NCI-H460 (cell line): ENCODE results near the gene SH2D5. TPM values are rescaled to one million over a fixed set of nuclear protein-coding genes. Genes with fewer than 3 reads are reported as not detected.
"Not testable (repeated sequence)": the region's sequence is repeated elsewhere in the genome, so short reads cannot be mapped to it uniquely, and the experiment has no call there.

Experiments used
- DNase-seq: peaks from one replicate; pipeline ENCODE4 v3.0.0-alpha.2; 2016; ENCODE audit warnings: low read depth; ENCODE audit errors: extremely low read depth
- total RNA-seq: library from RNA; depleted of rRNA; stranded (reverse); fragments of >200 nt; shearing (Covaris generic); gene quantifications from 2 replicates; pipeline ENCODE4 v1.2.3, GENCODE V29; 2014

SH2D5 gene
- total RNA-seq, 1 experiment from 2014 or later, result 0.87 TPM

GRCh38 chr1:20729155-20729931, 3.2 kb downstream of the SH2D5 start:
- no peak for DNase-seq

GRCh38 chr1:20728371-20729154, 3.9 kb downstream of the SH2D5 start:
- DNase-seq, result no peak

GRCh38 chr1:20727746-20728316, 4.7 kb downstream of the SH2D5 start:
- no peak for DNase-seq

GRCh38 chr1:20726932-20727745, 5.4 kb downstream of the SH2D5 start:
- DNase-seq, result no peak

GRCh38 chr1:20726118-20726911, 6.2 kb downstream of the SH2D5 start:
- DNase-seq, result no peak

- DNase-seq, result no peak
These were observed 7.0 kb downstream of the SH2D5 start for GRCh38 chr1:20725189-20726117.

- DNase-seq, result no peak
These were observed 7.9 kb downstream of the SH2D5 start for GRCh38 chr1:20724364-20725188.

GRCh38 chr1:20723537-20724363, 8.8 kb downstream of the SH2D5 start:
- DNase-seq, result no peak

- no peak for DNase-seq
These were observed 9.4 kb downstream of the SH2D5 start for GRCh38 chr1:20723159-20723536.

- DNase-seq, result no peak
These were observed 11.1 kb downstream of the SH2D5 start for GRCh38 chr1:20721117-20722061.

GRCh38 chr1:20720631-20721091, 11.8 kb downstream of the SH2D5 start:
- no peak for DNase-seq

GRCh38 chr1:20719871-20720620, 12.5 kb downstream of the SH2D5 start:
- DNase-seq, result no peak

- DNase-seq, result no peak
These were observed 13.2 kb downstream of the SH2D5 start for GRCh38 chr1:20719261-20719660.

- DNase-seq, result not testable (repeated sequence)
These were observed 14.1 kb downstream of the SH2D5 start for GRCh38 chr1:20718343-20718882.
